Activated CD4-positive, CD25-positive, alpha-beta regulatory T cell treated with anti-CD3 and anti-CD28 coated beads, Interleukin-2, amount 50 U/mL, for 72 hours (primary cell): ENCODE results near the gene PWP1.
"Not testable (repeated sequence)": the region's sequence is repeated elsewhere in the genome, so short reads cannot be mapped to it uniquely, and the experiment has no call there.

Source experiments
- DNase-seq: peaks from one replicate; pipeline ENCODE4 v3.0.0; 2021

Gene PWP1

DNA sequence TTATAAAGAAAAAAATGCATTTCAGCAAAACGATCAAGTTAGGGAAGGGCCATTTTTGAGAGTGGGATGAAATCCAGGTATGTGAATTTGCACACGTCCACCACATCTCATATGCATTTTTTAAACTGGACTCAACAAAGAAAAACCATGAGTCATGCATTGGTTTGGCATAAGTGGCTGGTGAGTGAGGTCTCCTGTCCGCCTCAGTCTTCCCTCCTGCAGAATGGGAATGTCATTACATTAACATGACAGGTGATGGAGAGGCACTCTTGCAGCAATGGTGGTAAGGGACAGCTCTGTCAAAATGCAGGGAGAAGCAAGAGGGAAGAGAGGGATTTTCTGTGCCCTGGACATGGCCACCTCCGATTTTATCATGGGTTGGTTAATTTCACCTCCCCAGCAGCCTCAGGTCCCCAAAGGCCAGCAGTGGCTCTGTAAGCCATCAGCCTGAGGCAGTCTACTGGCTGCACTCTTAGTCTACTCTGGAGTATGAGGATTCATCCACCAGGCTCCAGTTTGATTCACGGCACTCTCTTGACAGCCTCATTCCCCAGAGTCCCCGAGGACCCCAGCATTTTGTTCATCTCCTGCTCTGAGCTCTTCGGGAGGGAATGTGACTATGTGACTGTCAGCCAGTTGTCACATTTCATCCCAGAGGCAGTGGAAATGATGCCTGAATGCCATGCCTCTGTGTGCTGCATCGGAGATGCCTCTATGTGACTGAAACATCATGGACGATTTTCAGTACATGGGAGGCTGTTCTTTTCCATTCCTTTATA lies 17.1 kb upstream of the PWP1 start:
- DNase-seq = no peak

DNA sequence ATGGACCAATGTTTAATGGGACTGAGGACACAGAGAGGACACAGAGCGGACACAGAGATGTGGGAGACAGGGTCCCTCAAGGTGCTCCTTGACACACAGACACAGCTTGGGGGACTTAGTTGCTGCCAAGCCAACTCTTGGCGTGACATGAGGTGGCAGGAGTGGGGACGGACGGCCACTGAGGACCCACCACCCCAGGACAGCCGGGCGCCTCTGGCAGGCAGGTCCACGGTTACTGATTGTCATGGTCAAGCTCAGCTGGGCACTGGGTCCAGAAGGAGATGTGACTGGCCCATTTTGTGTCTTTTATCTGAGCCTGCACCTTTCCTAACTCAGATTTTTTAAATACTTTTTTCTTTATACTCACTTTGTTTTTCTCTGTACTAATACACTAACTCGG lies 15.7 kb upstream of the PWP1 start:
- DNase-seq = no peak

DNA sequence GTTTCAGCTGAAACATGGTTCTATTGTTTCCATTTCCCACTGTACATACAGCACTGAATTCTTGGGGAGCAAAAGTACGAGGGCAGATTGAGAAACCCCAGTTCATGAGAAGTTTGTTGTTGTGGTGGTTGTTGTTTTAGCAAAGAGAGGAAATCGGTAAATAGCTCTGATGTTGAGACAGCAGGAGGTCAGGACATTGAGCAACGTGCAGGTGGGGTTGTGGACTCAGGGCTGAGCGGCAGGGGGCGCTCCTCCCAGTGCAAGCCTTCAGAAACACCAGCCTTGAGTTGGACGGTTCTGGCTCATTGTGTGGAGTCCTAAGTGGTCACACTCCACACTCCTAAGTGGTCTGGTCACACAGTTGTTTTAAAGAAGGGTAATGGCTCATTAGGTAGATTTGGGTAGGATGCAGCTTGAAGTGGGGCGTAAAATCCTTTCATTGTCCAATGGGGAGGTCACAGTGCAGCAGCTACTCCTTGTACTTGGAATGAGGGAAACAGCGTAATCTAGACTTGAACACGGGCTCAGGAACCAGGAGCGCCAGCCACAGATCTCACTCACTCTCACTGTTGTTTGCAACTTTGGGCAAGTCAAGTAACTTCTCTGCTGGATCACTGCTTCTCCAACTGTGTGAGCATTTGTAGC lies 14.5 kb upstream of the PWP1 start:
- peak; percentile 60 for DNase-seq

GRCh38 chr12:107677671-107678070 lies 7.9 kb upstream of the PWP1 start:
- no peak for DNase-seq

DNA sequence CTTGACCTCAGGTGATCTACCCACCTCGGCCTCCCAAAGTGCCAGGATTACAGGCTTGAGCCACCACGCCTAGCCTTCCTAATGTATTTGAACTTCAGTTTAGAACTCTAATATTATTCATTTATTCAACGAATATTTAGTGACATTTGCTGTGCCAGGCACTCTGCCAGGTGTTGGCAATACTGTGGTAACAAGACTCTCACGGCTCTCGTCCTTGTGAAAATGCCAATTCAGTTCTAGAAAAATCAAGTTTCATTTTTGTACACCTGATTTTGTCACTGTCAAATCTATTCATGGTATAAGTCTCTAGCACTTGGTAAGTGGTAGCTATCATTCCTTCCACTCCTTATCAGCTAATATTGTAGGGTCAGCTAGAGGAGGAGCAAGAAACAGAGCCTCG lies 6.3 kb upstream of the PWP1 start:
- DNase-seq = no peak

DNA sequence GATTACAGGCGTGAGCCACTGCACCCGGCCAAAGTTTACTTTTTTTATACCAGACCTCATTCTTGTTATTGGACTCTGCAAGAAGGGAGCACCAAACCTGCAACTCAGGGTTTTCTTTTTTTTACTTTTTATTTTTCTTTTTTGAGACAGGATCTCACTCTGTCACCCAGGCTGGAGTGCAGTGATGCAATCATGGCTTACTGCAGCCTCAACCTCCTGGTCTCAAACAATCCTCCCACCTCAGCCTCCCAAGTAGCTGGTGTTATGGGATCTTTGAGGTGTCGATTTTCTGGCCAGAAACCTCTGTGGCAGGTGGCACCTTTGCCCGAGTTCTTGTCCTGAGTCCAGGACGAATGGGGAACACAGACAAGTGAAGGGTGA lies 4.2 kb upstream of the PWP1 start:
- no peak for DNase-seq

DNA sequence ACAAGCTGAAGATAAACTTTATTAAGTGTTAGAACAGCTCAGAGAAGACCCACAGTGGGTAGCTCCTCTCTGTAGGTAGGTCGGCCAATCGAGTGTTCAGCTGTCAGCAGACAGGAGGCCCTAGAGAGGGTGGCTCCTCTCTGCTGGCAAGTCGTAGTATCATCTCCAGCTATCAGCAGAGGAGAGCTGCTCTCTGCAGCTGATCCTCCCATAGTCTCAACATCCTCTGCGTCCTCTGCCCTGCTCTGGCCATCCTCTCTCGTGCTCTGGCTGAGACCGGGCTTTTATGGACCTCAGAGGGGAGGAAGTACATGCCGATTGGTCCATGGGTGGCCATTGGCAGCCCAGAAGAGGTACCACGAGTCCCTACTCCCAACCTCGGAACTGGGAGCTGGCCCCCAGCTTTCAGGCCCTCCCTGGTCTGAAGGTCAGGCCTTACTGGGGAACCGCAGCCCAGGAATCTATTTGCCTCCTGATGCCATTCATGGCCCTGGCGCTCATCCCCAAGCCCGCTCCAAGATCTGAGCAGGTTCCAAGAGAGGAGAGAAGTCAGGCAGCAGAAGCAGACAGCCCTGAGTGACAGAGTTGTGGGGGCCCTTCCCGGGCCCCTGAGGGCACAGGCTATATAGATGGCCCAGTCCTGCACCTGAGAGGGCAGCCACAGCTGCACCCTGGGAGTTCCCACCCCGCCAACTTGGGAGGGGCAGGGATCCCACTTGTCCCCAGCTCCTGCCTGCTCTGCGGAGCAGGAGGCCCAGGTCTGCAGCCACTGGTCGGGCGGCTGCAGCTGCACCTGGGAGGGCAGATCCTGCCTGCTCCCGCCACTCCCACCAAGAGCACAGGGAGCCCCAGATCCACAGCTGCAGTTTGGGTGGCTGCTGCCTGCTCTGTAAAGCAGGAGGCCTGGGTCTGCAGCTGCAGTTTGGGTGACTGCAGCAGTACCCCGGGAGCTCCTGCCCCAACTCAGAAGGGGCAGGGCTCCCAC lies 3.5 kb upstream of the PWP1 start:
- DNase-seq = no peak

GRCh38 chr12:107684029-107684795 lies 1.4 kb upstream of the PWP1 start:
- DNase-seq = no peak

- no peak for DNase-seq
Measured at GRCh38 chr12:107684990-107685359, 624 bp upstream of the PWP1 start.

GRCh38 chr12:107695772-107696171 lies 10.2 kb downstream of the PWP1 start:
- DNase-seq = not testable (repeated sequence)

GRCh38 chr12:107702106-107702505 lies 16.5 kb downstream of the PWP1 start:
- DNase-seq = no peak

GRCh38 chr12:107704041-107704440 lies 18.4 kb downstream of the PWP1 start:
- DNase-seq = no peak

- not testable (repeated sequence) for DNase-seq
Measured at GRCh38 chr12:107705522-107705921, 19.9 kb downstream of the PWP1 start.

DNA sequence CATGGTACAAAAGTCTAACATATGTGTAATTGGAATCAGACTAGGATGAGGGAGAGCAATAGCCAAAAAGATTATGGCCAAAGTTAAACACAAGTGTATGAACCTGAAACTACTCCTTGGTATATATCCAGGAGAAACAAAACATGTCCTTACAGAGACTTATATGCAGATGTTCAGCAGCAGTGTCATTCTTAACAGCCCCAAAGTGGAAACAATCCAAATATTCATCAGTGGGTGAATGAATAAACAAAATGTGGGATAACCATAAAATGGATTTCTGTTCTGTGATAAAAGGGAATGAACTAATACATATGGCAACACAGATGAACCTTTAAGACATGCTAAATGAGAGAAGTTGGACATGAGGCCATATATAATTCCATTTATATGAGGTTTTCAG lies 30.2 kb downstream of the PWP1 start:
- DNase-seq = no peak

DNA sequence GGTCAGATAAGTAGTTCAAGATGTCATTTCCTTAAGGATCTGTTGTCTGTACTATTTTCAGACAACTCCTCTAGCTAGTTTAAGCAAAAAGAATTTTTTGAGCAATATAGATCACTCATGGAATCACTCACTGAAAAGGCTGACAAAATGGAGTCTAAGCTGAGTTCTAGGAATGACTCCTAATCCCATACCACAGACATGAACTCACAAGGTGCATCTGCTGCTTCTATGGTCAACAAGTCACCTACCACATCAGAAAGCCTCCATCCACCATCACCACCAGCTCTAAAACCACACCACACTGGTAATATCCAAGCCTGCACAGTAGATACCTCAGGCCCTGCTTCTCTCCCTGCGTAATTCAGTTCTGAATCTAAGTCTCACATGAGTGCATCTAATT lies 33.0 kb downstream of the PWP1 start:
- DNase-seq = no peak

GRCh38 chr12:107727327-107727726 lies 41.7 kb downstream of the PWP1 start:
- not testable (repeated sequence) for DNase-seq

GRCh38 chr12:107727742-107728141 lies 42.1 kb downstream of the PWP1 start:
- not testable (repeated sequence) for DNase-seq

GRCh38 chr12:107730618-107731341 lies 45.2 kb downstream of the PWP1 start:
- no peak for DNase-seq

DNA sequence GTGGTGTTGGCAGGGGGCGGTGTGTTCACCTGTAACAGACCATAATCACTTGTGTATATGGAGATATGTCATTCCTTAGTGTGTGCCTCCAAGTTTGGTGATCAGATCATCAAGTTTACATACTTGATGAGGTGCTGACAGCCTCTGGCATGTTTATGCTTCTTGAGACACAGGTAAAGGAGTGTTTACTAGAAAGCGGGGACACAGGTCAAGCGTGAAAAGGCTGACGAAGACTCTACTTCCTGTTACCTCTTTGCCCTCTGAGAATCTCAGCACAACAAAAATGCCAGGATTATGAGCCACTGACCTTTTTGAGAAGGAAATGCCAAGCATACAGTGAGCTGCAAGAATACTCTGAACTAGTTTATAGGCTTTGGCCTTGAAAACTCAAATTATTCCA lies 45.8 kb downstream of the PWP1 start:
- DNase-seq = no peak

GRCh38 chr12:107732365-107732764 lies 46.8 kb downstream of the PWP1 start:
- DNase-seq = no peak

DNA sequence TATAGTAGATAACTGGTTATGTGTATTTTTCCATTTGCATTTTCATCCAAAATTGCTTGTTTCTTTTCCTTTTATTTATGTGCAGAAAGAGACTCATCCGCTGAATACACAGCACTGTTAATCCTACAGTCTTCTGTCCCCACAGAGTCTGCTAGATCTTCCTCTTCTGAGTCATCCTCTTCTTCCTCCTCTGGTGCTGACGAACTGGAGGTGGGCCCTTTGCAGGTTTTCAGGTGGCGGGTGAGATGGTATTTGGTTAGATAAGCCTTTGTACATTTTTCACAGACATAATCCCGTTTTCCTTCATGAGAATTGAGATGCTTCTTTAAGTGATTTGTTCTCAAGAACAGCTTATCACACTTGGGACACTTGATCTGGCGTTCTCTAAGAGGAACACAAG lies 48.5 kb downstream of the PWP1 start:
- no peak for DNase-seq

DNA sequence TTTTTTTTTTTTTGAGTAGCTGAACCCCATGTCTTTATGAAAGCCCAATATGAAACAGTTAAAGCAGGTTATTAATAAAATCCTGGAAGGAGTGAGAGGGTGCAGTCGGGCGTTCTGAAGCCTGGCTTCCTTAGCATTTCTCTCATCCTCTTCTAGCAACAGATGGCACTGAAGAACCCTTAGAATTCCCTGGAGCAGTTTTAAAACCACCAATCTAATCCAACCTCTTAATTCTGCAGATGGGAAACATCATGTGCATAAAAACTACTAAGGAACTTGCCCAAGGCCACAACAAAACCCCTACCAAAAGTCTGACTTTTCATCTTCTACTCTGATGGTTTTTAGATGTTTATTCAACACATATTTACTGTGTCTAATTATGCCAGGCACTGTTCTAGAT lies 50.2 kb downstream of the PWP1 start:
- no peak for DNase-seq
